HG02973 (cell line): ENCODE measurements around the gene ADAMTS2.

Source experiments
- ATAC-seq: cut with Tn5 transposase; IDR thresholded peaks from one replicate; pipeline ENCODE4 v1.9.1; 2021; ENCODE audit warnings: moderate library complexity; ENCODE audit not compliant: unreplicated experiment

ADAMTS2 gene

GRCh38 chr5:179204572-179204971 lies 140.7 kb downstream of the ADAMTS2 start:
- no peak for ATAC-seq

DNA sequence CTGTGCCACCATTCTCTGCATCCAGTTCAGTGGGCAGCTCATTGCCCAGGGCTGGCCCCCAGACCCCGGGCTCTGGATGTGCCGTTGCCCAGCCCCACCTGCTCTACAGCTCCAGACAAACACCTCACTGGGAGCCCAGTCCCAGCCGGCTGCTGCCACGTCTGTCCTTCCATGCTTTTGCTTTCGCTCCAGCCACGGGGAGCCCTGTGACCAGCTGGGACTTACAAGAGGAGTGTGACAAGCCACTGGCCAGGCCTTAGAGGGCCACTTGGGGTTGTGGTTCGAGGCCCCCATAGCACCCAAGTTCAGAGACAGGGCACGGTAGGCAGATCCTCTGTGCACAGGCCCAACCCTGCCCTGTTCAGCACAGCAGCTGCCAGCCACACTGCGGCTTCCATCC lies 142.0 kb downstream of the ADAMTS2 start:
- no peak for ATAC-seq

DNA sequence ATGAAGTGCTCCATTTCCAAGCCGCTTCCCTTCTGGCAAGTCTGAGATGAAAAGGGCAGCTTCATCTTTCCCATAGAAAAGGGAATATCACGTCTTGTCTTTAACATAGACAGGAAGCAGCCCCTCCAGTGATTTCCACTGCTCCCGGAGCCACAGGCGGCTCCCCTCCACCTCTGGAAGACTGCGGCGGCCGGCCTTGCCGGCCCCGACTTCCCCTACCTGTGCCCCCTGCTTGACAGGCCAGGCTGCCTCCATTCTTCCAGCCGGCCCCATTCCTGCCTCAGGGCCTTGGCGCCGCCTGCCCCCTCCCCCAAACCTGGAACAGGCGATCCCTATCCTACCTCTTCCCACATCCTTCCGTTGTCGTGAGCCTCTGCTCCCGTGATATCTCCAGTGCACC lies 143.3 kb downstream of the ADAMTS2 start:
- no peak for ATAC-seq

- ATAC-seq, result no peak
These were observed 146.0 kb downstream of the ADAMTS2 start for GRCh38 chr5:179199246-179199645.

DNA sequence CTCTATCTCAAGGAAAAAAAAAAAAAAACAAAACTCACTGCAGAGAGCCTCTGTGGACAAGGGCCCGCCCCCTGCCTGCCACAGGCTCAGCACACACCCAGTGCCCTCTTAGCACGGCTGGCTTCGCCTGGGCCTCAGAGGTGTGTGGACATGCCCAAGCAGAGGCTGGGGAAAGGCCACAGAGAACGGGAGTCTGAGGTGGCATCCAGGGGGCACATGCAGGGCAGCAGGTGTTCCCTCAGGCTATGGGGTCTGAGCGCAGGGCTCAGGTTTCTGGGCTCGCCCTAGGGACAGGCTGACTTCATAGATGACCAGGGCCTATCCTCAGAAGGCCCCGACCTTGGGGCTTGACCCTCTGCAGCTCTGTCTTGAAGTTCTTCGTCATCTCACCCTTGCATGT lies 146.4 kb downstream of the ADAMTS2 start:
- ATAC-seq, result no peak

GRCh38 chr5:179196405-179197079 lies 148.7 kb downstream of the ADAMTS2 start:
- ATAC-seq, result no peak

- ATAC-seq, result no peak
These were observed 149.5 kb downstream of the ADAMTS2 start for GRCh38 chr5:179195561-179196404.

GRCh38 chr5:179194941-179195381 lies 150.3 kb downstream of the ADAMTS2 start:
- no peak for ATAC-seq

DNA sequence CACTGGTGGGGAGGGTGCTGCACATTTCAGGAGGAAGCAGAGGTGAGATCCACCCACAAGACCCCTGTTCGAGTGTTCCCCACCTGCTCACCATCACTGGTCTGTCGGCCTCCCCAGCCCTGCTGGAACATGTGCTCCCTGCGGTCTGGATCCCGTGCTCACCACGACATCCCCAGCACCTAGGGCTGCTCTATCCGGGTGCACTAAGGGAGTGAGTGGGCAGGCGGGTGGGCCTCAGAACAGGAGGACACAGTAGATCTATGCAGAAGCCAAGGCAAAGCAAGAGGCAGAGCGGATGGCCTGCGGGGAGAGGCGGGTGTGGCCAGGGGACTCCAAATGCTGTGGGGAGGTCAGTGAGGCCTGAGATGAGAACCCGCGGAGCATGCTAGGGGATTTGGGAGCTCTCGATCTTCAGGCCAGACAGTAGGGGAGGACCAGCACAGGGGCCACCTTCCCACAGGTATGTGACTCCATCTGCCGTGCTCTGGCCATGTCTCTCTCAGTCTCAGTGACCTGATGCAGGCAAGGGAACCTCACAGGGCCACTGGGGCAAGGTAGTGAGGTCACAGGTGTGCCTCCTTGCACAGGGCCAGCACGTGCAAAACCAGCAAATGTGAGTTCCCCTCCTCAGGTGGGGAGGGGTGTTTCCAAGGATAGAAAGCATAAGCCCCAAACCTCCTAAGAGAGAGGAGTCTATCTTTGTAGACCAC lies 150.9 kb downstream of the ADAMTS2 start:
- no peak for ATAC-seq

GRCh38 chr5:179193746-179194145 lies 151.5 kb downstream of the ADAMTS2 start:
- no peak for ATAC-seq

GRCh38 chr5:179192891-179193470 lies 152.3 kb downstream of the ADAMTS2 start:
- no peak for ATAC-seq

DNA sequence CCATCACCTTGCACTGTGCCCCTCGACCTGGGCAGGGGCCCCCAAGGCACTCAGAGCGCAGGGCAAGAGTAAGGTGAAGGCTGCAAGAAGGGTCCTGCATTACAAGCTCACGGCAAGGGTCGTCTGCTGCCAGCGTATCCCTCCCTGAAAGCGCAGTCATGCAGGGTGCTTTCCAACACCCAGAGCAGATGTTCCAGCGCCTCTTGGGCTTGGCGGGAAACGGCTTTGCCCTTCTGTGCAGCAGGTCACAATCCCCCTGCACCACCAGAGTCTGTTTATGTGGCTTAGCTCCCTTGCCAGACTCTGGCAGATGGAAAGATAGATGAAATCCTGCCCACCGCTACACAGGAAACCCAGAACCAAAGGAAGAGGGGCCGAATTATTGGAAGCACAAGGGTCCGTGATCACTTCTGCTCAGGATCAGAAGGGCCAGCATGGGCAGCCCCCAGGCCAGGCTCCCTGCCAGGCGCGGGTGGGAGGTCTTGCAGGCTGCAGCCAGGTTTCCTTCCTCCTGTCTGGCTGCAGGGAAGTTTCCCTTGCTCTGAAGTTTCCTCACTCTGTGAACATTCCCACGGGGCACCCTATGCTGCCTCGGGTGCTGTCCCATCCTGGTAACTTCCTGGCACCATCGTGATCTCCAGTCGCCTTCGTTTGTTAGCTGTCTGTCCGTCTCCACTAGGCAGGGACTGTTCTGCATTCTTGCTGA lies 152.9 kb downstream of the ADAMTS2 start:
- no peak for ATAC-seq

- no peak for ATAC-seq
These were observed 153.6 kb downstream of the ADAMTS2 start for GRCh38 chr5:179191506-179192184.

- no peak for ATAC-seq
These were observed 154.3 kb downstream of the ADAMTS2 start for GRCh38 chr5:179190851-179191505.

GRCh38 chr5:179188636-179189035 lies 156.6 kb downstream of the ADAMTS2 start:
- ATAC-seq, result no peak

- ATAC-seq, result no peak
These were observed 157.3 kb downstream of the ADAMTS2 start for GRCh38 chr5:179187681-179188575.

DNA sequence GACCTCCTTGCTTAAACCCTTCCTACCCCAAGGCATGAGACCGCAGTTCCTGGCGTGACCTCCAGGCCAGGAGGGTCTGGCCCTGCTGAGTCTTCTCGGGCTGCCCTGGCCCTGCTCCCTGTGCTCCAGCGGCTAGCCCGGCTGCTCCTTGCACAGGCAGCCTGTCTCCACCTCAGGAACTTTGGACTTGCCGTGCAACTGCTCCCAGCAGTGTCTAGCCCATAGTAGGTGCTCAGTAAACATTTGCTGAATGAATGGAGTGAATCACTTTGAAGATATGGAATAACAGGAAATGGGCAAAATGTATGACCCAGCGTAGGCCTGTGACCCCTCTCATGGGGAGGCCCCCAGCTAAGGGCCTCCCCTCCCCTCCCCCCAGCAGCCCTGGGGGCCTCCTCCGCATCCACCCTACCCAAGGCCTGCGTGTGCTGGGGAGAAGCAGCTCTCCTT lies 158.0 kb downstream of the ADAMTS2 start:
- ATAC-seq, result no peak

GRCh38 chr5:179186801-179187200 lies 158.5 kb downstream of the ADAMTS2 start:
- ATAC-seq, result no peak
